HAP-1 (cell line): Measurements from ENCODE around the gene RALGAPA2.

Experiments
- DNase-seq, 2 experiments: peaks; one replicate each; pipeline ENCODE4 v3.0.0-alpha.2; 2016 to 2020; ENCODE audit warnings: low spot score in 2 of 2
- H3K27me3 ChIP-seq: fragments of 250-450 bp; sonication (Bioruptor Pico); 2 replicates; pipeline ENCODE4 v1.5.1; 2020; ENCODE audit warnings: low read depth, mild to moderate bottlenecking, moderate library complexity
- H3K36me3 ChIP-seq: fragments of 250-450 bp; sonication (Bioruptor Pico); replicated peaks from 2 replicates; pipeline ENCODE4 v1.5.1; 2020; ENCODE audit warnings: mild to moderate bottlenecking
- H3K4me1 ChIP-seq: fragments of 250-450 bp; sonication (Bioruptor Pico); 2 replicates; pipeline ENCODE4 v1.5.1; 2020; ENCODE audit warnings: mild to moderate bottlenecking
- H3K4me3 ChIP-seq: fragments of 250-450 bp; sonication (Bioruptor Pico); 2 replicates; pipeline ENCODE4 v1.5.1; 2020; ENCODE audit warnings: mild to moderate bottlenecking, moderate library complexity
- H3K9me3 ChIP-seq: fragments of 250-450 bp; sonication (Bioruptor Pico); 2 replicates; pipeline ENCODE4 v1.5.1; 2020; ENCODE audit warnings: mild to moderate bottlenecking, moderate library complexity
- in situ Hi-C: fragments of 300-500 bp; cut with MboI; formaldehyde crosslinking; loops from 3 replicates; pipeline ENCODE4 v1.14.3; 2020; ENCODE audit warnings: low sequenced_read_pairs, inconsistent platforms, mixed read lengths

The RALGAPA2 gene

GRCh38 chr20:20517296-20517695 lies 195.1 kb downstream of the RALGAPA2 start:
- in situ Hi-C loops: no loop called here
- no peak overlapping the region for H3K4me3 ChIP-seq

GRCh38 chr20:20513720-20514119 lies 198.7 kb downstream of the RALGAPA2 start:
- H3K36me3 ChIP-seq: no peaks in the 10 kb centered on the region; the same call in 1 of the 2 replicates

More at GRCh38 chr20:20517296-20517695, 195.1 kb downstream of the RALGAPA2 start:
- no peaks in the 10 kb centered on the region for H3K27me3 ChIP-seq
- H3K36me3 ChIP-seq: no peaks in the 10 kb centered on the region; the same call in 1 of the 2 replicates
- DNase-seq: no peak
- no peaks in the 10 kb centered on the region for H3K4me1 ChIP-seq
- H3K9me3 ChIP-seq: no peaks in the 10 kb centered on the region; the same call in 1 of the 2 replicates

GRCh38 chr20:20505554-20505953 lies 206.9 kb downstream of the RALGAPA2 start:
- H3K9me3 ChIP-seq: no peaks in the 10 kb centered on the region
- no peak for DNase-seq
- H3K4me1 ChIP-seq: no peaks in the 10 kb centered on the region
- no peaks in the 10 kb centered on the region for H3K27me3 ChIP-seq
- in situ Hi-C loops: no loop called here
- no peak overlapping the region for H3K4me3 ChIP-seq
- no peaks in the 10 kb centered on the region; the same call in 1 of the 2 replicates for H3K36me3 ChIP-seq

More at GRCh38 chr20:20513720-20514119, 198.7 kb downstream of the RALGAPA2 start:
- no peak for DNase-seq
- in situ Hi-C loops: no loop called here
- H3K9me3 ChIP-seq: no peaks in the 10 kb centered on the region; the same call in 1 of the 2 replicates
- no peaks in the 10 kb centered on the region for H3K4me1 ChIP-seq
- H3K27me3 ChIP-seq: no peaks in the 10 kb centered on the region
- H3K4me3 ChIP-seq: no peak overlapping the region

GRCh38 chr20:20503777-20504530 lies 208.5 kb downstream of the RALGAPA2 start:
- in situ Hi-C loops: no loop called here
- Histone ChIP-seq H3K4me1 (peaks cover 1% of the 10 kb centered on the region; the same call in 1 of the 2 replicates), H3K27me3 (no peaks in the 10 kb centered on the region), H3K4me3 (no peak overlapping the region), H3K36me3 (no peaks in the 10 kb centered on the region), H3K9me3 (no peaks in the 10 kb centered on the region)
- DNase-seq: no peak

DNA sequence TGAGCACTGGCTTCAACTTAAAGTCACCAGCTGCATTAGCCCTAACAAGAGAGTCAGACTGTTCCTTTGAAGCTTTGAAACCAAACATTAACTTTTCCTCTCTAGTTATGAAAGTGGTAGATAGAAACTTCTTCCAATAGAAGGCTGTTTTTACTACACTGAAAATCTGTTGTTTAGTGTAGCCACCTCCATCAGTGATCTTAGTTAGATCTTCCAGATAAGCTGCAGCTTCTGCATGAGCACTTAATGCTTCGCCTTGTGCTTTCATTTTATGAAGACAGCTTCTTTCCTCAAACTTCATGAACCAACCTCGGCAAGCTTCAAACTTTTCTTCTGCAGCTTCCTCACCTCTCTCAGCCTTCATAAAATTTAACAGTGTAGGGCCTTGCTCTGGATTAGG lies 211.3 kb downstream of the RALGAPA2 start:
- DNase-seq: no peak
- H3K4me1 ChIP-seq: peaks cover 7% of the 10 kb centered on the region
- no peak overlapping the region for H3K4me3 ChIP-seq
- H3K9me3 ChIP-seq: no peaks in the 10 kb centered on the region
- in situ Hi-C loops: no loop called here
- no peaks in the 10 kb centered on the region for H3K27me3 ChIP-seq
- no peaks in the 10 kb centered on the region for H3K36me3 ChIP-seq

DNA sequence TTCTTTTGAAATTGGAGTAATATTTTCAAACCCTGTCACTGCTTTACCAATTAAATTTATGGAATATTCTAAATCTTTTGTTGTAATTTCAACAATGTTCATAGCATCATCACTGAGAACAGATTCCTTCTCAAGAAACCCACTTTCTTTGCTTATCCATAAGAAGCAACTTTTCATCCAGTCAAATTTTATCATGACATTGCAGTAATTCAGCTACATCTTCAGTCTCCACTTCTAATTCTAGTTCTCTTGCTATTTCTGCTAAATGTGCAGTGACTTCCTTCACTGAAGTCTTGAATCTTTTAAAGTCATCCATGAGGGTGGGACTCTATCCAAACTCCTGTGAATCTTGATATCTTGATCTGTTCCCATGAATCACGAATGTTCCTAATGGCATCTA lies 212.1 kb downstream of the RALGAPA2 start:
- H3K4me1 ChIP-seq: peaks cover 7% of the 10 kb centered on the region

DNA sequence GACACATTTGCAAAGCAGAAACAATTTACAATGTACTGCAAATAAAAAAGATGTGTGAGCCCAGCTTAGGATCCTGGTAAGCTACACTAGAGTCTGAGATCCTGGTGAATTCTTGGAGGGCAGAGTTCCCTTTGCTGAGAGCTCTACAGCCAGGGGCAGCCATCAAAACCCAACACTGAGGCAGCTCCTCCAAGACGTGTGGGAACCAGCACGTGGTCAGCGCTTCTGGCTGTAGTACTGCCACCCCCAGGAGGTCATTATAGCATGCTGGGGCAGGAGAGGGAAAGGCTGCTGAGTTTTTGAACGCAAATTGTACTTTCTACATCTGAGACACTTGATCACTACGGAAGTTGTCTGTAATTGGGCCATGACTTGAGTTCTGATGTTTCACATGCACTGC lies 213.0 kb downstream of the RALGAPA2 start:
- Histone ChIP-seq H3K27me3 (no peaks in the 10 kb centered on the region), H3K4me1 (peaks cover 7% of the 10 kb centered on the region), H3K4me3 (no peak overlapping the region), H3K36me3 (no peaks in the 10 kb centered on the region), H3K9me3 (no peaks in the 10 kb centered on the region)
- in situ Hi-C loops: no loop called here
- no peak for DNase-seq

More for the DNA sequence above, 212.1 kb downstream of the RALGAPA2 start:
- Histone ChIP-seq H3K9me3 (no peaks in the 10 kb centered on the region), H3K4me3 (no peak overlapping the region), H3K27me3 (no peaks in the 10 kb centered on the region), H3K36me3 (no peaks in the 10 kb centered on the region)
- DNase-seq: no peak
- in situ Hi-C loops: no loop called here

DNA sequence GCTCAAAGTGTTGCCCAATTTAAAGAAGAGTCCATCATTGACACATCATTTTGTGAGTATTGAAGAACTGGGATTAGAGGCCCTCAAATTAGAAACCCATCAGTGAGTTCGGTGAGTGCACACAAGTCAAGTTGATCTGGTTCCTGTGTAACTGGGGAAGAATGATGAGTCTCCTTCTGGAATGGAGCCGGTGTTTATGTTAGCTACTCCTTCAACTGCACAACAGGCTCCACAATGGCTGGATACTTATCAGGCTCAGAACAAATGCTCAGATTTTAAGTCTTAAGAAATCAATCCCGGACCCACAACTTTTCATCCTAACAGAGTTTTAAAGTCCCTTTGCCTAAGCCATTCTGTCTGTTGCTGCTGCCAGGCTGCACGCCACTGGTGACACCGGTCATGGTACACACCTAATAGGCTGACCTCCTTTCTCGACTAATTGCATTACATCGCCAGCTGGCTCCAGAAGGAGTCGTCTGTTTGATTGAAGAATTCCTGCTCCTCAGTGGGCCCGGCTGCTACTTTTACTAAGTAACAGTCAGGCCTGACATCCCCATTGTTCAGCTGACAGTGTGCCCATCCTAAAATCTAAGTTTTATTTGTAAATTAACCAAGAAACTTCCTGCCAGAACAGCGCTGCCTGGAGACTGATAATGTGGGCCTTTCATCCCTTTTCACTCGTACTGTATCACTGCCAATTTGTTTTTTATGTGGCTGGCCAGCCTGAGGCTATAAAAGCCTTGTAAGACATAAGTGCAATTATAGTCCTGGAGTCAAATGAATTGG lies 214.2 kb downstream of the RALGAPA2 start:
- Histone ChIP-seq H3K36me3 (no peaks in the 10 kb centered on the region), H3K27me3 (no peaks in the 10 kb centered on the region), H3K4me3 (no peak overlapping the region), H3K9me3 (no peaks in the 10 kb centered on the region), H3K4me1 (peaks cover 12% of the 10 kb centered on the region)
- peak; percentile 46 to 61 for DNase-seq
- in situ Hi-C loops: no loop called here

- Histone ChIP-seq H3K27me3 (no peaks in the 10 kb centered on the region), H3K4me3 (no peak overlapping the region), H3K9me3 (no peaks in the 10 kb centered on the region), H3K4me1 (peaks cover 19% of the 10 kb centered on the region), H3K36me3 (no peaks in the 10 kb centered on the region)
- in situ Hi-C loops: no loop called here
- DNase-seq: no peak
These were observed 215.0 kb downstream of the RALGAPA2 start for GRCh38 chr20:20497242-20497978.

DNA sequence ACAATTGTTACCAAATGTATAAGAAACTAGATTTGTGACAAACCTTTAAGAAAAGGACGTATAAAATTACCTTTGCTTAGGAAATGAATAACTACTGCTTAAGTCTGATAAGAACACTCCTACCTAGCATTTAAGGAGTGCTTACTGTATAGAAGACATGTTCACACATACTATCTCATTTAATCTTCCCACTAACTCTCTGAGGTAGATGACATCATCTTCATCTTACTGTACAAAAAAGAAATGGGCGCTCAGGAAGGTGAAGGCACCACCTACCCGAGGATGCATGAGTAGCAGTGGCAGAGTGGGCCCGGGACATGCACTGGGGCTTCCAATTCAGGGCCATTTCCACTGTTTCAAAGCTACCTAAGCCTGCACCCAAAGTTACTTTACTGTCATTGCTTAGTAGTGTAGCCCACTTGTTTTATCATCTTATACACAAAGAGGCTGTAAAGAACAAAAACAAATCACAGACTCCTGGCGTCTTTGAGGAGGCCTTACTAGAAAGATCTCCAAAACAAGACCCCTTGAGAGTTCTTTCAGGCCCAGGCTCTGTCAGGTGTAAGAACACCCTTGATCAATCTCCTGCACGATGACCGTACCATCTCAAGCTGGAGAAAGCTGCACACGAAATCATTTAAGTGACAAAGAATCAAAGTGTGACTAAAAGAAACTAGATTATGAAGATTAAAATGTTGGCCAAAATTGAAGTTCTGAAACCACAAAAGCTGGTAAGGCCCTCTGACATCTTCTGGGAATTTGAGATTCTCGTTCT lies 216.5 kb downstream of the RALGAPA2 start:
- Histone ChIP-seq H3K36me3 (no peaks in the 10 kb centered on the region), H3K27me3 (no peaks in the 10 kb centered on the region), H3K9me3 (no peaks in the 10 kb centered on the region), H3K4me1 (peaks cover 32% of the 10 kb centered on the region), H3K4me3 (no peak overlapping the region)
- no peak for DNase-seq
- in situ Hi-C loops: no loop called here

GRCh38 chr20:20493701-20494100 lies 218.7 kb downstream of the RALGAPA2 start:
- H3K27me3 ChIP-seq: no peaks in the 10 kb centered on the region
- no peak for DNase-seq
- in situ Hi-C loops: no loop called here
- peaks cover 43% of the 10 kb centered on the region for H3K4me1 ChIP-seq
- H3K36me3 ChIP-seq: no peaks in the 10 kb centered on the region
- no peak overlapping the region for H3K4me3 ChIP-seq
- H3K9me3 ChIP-seq: no peaks in the 10 kb centered on the region

- peak; percentile 74 to 81 for DNase-seq
- in situ Hi-C loops: no loop called here
- no peak overlapping the region for H3K4me3 ChIP-seq
- H3K9me3 ChIP-seq: no peaks in the 10 kb centered on the region
- peaks cover 39% of the 10 kb centered on the region for H3K4me1 ChIP-seq
- no peaks in the 10 kb centered on the region for H3K36me3 ChIP-seq
- no peaks in the 10 kb centered on the region for H3K27me3 ChIP-seq
These were observed 219.7 kb downstream of the RALGAPA2 start for GRCh38 chr20:20492521-20493332.
